Stimulated activated naive CD8-positive, alpha-beta T cell treated with anti-CD3 and anti-CD28 coated beads, Interleukin-15, Interleukin-2, amounts not matched to agents 100 ng/mL and 50 ng/mL, for 24 hours (primary cell): ENCODE measurements around the gene HNF4A.

Source experiments
- H3K27ac Mint-ChIP-seq: one replicate; pipeline ENCODE4 v1.8.0; 2021; ENCODE audit warnings: mild to moderate bottlenecking, mixed read lengths
- H3K27me3 Mint-ChIP-seq: one replicate; pipeline ENCODE4 v1.8.0; 2021; ENCODE audit warnings: mixed read lengths
- H3K36me3 Mint-ChIP-seq: one replicate; pipeline ENCODE4 v1.8.0; 2021; ENCODE audit warnings: low read depth, mixed read lengths
- H3K4me1 Mint-ChIP-seq: one replicate; pipeline ENCODE4 v1.8.0; 2021; ENCODE audit warnings: low read depth, mixed read lengths
- H3K4me3 Mint-ChIP-seq: one replicate; pipeline ENCODE4 v1.8.0; 2021; ENCODE audit warnings: mild to moderate bottlenecking, mixed read lengths
- H3K9me3 Mint-ChIP-seq: one replicate; pipeline ENCODE4 v1.8.0; 2021; ENCODE audit warnings: mixed read lengths

HNF4A gene

GRCh38 chr20:44481719-44482416, 126.4 kb downstream of the HNF4A start:
- peaks cover 40% of the 10 kb centered on the region for H3K36me3 Mint-ChIP-seq
- no peak overlapping the region for H3K4me3 Mint-ChIP-seq
- H3K4me1 Mint-ChIP-seq, result peaks cover 12% of the 10 kb centered on the region
- H3K27me3 Mint-ChIP-seq, result no peaks in the 10 kb centered on the region
- no peaks in the 10 kb centered on the region for H3K9me3 Mint-ChIP-seq
- no peak overlapping the region for H3K27ac Mint-ChIP-seq

GRCh38 chr20:44483112-44483511, 127.6 kb downstream of the HNF4A start:
- H3K27me3 Mint-ChIP-seq, result no peaks in the 10 kb centered on the region
- peaks cover 40% of the 10 kb centered on the region for H3K36me3 Mint-ChIP-seq
- H3K4me1 Mint-ChIP-seq, result peaks cover 7% of the 10 kb centered on the region
- no peaks in the 10 kb centered on the region for H3K9me3 Mint-ChIP-seq
- no peak overlapping the region for H3K4me3 Mint-ChIP-seq
- H3K27ac Mint-ChIP-seq, result no peak overlapping the region
